GM21447 (cell line): Measurements from ENCODE around the gene ZNF677.
"Not testable (repeated sequence)": the region's sequence is repeated elsewhere in the genome, so short reads cannot be mapped to it uniquely, and the experiment has no call there.

Experiments
- ATAC-seq: cut with Tn5 transposase; IDR thresholded peaks from one replicate; pipeline ENCODE4 v1.9.1; 2021; ENCODE audit not compliant: unreplicated experiment

ZNF677 gene

GRCh38 chr19:53254411-53255341 lies at the start of gene ZNF677:
Gene ZNF677 (minus strand): TSS chr19:53254873. CDS start chr19:53251550, 3,323 bp downstream.
- no peak for ATAC-seq

GRCh38 chr19:53301341-53301740 lies 46.7 kb upstream of the ZNF677 start:
- not testable (repeated sequence) for ATAC-seq

- ATAC-seq = no peak
These were observed 40.2 kb upstream of the ZNF677 start for GRCh38 chr19:53294786-53295441.

- ATAC-seq = no peak
These were observed 36.3 kb upstream of the ZNF677 start for GRCh38 chr19:53290758-53291549.

- no peak for ATAC-seq
These were observed 30.4 kb upstream of the ZNF677 start for GRCh38 chr19:53285087-53285486.

- ATAC-seq = not testable (repeated sequence)
These were observed 27.3 kb upstream of the ZNF677 start for GRCh38 chr19:53281947-53282346.

GRCh38 chr19:53275480-53275879 lies 20.8 kb upstream of the ZNF677 start:
- ATAC-seq = no peak

- ATAC-seq = no peak
These were observed 17.4 kb upstream of the ZNF677 start for GRCh38 chr19:53272044-53272443.

GRCh38 chr19:53269861-53270260 lies 15.2 kb upstream of the ZNF677 start:
- not testable (repeated sequence) for ATAC-seq

GRCh38 chr19:53267623-53268022 lies 12.9 kb upstream of the ZNF677 start, which contains the start of gene VN1R4:
Gene VN1R4 (minus strand): TSS chr19:53267723. CDS start chr19:53267665, 58 bp downstream.
- not testable (repeated sequence) for ATAC-seq

GRCh38 chr19:53257715-53258342 lies 3.2 kb upstream of the ZNF677 start, which contains the start of gene VN1R2:
Gene VN1R2 (plus strand): TSS chr19:53258292. CDS start chr19:53258376, 84 bp downstream.
- not testable (repeated sequence) for ATAC-seq

- no peak for ATAC-seq
These were observed 8.2 kb downstream of the ZNF677 start for GRCh38 chr19:53246498-53246897.

GRCh38 chr19:53237114-53237777 lies 17.4 kb downstream of the ZNF677 start:
- ATAC-seq = no peak

- no peak for ATAC-seq
These were observed 30.1 kb downstream of the ZNF677 start for GRCh38 chr19:53224606-53225005.

- not testable (repeated sequence) for ATAC-seq
These were observed 32.0 kb downstream of the ZNF677 start for GRCh38 chr19:53222716-53223115.

- no peak for ATAC-seq
These were observed 41.9 kb downstream of the ZNF677 start for GRCh38 chr19:53212703-53213320.

GRCh38 chr19:53211554-53211953 lies 43.1 kb downstream of the ZNF677 start:
- ATAC-seq = not testable (repeated sequence)

- no peak for ATAC-seq
These were observed 57.8 kb downstream of the ZNF677 start for GRCh38 chr19:53196777-53197396.

- no peak for ATAC-seq
These were observed 59.3 kb downstream of the ZNF677 start for GRCh38 chr19:53195265-53195903.
